ENCODE measurements around the gene MRPL40. TPM values are rescaled to one million over a fixed set of nuclear protein-coding genes. Genes with fewer than 3 reads are reported as not detected.

The MRPL40 gene
- total and polyA plus RNA-seq, 2 donors (not counting 1 experiment from before 2014, with no cell fraction given): 12.5 to 21.9 TPM

DNA sequence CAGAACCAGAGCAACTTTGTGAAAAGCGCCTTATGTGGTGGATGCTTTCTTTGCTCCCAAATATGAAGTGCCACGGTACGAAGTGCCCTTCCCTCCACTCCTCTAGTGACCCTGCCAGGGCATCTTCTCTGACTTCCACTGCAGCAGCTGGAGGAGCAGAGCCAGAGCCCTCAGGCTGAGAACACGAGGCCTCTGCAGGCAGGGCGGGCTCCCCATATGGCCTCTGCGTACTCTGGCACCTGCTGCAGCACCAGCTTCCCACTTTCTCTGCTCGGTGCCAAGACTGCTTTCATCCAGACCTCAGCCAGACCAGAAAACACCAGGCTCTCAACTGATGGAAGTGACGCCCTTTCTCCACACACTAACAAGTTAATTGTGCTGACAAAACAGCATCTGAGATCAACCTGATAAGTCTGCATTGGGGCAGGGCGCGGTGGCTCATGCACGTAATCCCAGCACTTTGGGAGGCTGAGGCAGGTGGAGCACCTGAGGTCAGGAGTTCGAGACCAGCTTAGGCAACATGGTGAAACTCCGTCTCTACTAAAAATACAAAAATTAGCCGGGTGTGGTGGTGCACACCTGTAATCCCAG is 33.9 kb downstream of the MRPL40 start:
- no peaks in the 10 kb centered on the region for H3K4me1 ChIP-seq (ENCODE audit: control insufficient read depth in 2 of 2, insufficient read depth in 2 of 2, low read length in 2 of 2)
- no peak for DNase-seq
- no peak overlapping the region for H3K4me3 Mint-ChIP-seq
- no peaks in the 10 kb centered on the region for H4K20me1 ChIP-seq (ENCODE audit: control insufficient read depth, insufficient read depth, low read length, poor library complexity, severe bottlenecking)
- H3K36me3 ChIP-seq (replicated peaks in 1 of 2; ENCODE audit: control extremely low read depth in 1 of 2, control insufficient read depth in 1 of 2, extremely low read depth in 1 of 2, insufficient read depth in 2 of 2, low read length in 1 of 2): peaks cover 3 to 71% of the 10 kb centered on the region in 2 experiments
- no peak overlapping the region for H3K4me2 ChIP-seq (replicated peaks; ENCODE audit: low read depth, low read length, poor library complexity, severe bottlenecking)
- intact Hi-C loops (cut with micrococcal nuclease): no loop called here
- H3K27ac ChIP-seq (ENCODE audit: low read length in 2 of 2): no peak overlapping the region
- no peaks in the 10 kb centered on the region for H3K27me3 Mint-ChIP-seq
- no peak for ATAC-seq (ENCODE audit: low read depth)
- 94% methylated on average over 12 of the region's 14 CpGs for WGBS (ENCODE audit: insufficient coverage)
- no peaks in the 10 kb centered on the region for H3K9me3 ChIP-seq (ENCODE audit: control extremely low read depth in 1 of 3, control insufficient read depth in 2 of 3, insufficient read depth in 1 of 3, low read length in 2 of 3)
- H3K9me3 Mint-ChIP-seq (ENCODE audit: insufficient read depth): no peaks in the 10 kb centered on the region
- no peak for TF ChIP-seq EZH2 (IDR thresholded peaks at IDR 0.05; ENCODE audit: borderline replicate concordance, insufficient read depth, low read depth, low read length, poor library complexity, severe bottlenecking)
- TF ChIP-seq, protein P1, sequence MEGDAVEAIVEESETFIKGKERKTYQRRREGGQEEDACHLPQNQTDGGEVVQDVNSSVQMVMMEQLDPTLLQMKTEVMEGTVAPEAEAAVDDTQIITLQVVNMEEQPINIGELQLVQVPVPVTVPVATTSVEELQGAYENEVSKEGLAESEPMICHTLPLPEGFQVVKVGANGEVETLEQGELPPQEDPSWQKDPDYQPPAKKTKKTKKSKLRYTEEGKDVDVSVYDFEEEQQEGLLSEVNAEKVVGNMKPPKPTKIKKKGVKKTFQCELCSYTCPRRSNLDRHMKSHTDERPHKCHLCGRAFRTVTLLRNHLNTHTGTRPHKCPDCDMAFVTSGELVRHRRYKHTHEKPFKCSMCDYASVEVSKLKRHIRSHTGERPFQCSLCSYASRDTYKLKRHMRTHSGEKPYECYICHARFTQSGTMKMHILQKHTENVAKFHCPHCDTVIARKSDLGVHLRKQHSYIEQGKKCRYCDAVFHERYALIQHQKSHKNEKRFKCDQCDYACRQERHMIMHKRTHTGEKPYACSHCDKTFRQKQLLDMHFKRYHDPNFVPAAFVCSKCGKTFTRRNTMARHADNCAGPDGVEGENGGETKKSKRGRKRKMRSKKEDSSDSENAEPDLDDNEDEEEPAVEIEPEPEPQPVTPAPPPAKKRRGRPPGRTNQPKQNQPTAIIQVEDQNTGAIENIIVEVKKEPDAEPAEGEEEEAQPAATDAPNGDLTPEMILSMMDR (IDR thresholded peaks at IDR 0.05): no peak
- no peak overlapping the region for H3K4me3 ChIP-seq (ENCODE audit: control extremely low read depth in 1 of 5, extremely low read depth in 1 of 5, insufficient read depth in 1 of 5, low read depth in 2 of 5, low read length in 4 of 5)
- H2AFZ ChIP-seq (ENCODE audit: insufficient read depth, low read depth, low read length, poor library complexity, severe bottlenecking): no peak overlapping the region
- H3K79me2 ChIP-seq (ENCODE audit: control insufficient read depth, insufficient read depth, low read length): peaks cover 15% of the 10 kb centered on the region
- H3K9ac ChIP-seq (ENCODE audit: low read length): no peak overlapping the region
- ChIA-PET POLR2A (no interaction called here), CTCF (interaction anchor here (0.9 to 1.4 kb wide), 2 partner anchors 8 to 14 kb away, joined by 3 read pairs; partner anchors contain the start of gene CDC45)
- no peak overlapping the region for H3K27ac Mint-ChIP-seq
- no peaks in the 10 kb centered on the region for H3K27me3 ChIP-seq (replicated peaks in 1 of 4; ENCODE audit: control extremely low read depth in 1 of 4, control insufficient read depth in 3 of 4, insufficient read depth in 4 of 4, low read length in 3 of 4)
- no peaks in the 10 kb centered on the region for H3K4me1 Mint-ChIP-seq

GRCh38 chr22:19466848-19467752 is 34.8 kb downstream of the MRPL40 start:
- Mint-ChIP-seq H3K27ac (no peak overlapping the region), H3K4me3 (no peak overlapping the region), H3K9me3 (ENCODE audit: insufficient read depth) (no peaks in the 10 kb centered on the region), H3K4me1 (no peaks in the 10 kb centered on the region), H3K27me3 (no peaks in the 10 kb centered on the region)
- ChIA-PET CTCF (interaction anchor here (0.9 to 1.2 kb wide), 2 partner anchors 8 to 13 kb away, joined by 3 read pairs; partner anchors contain the start of gene CDC45), POLR2A (no interaction called here)
- H3K27me3 ChIP-seq (replicated peaks in 1 of 4; ENCODE audit: control extremely low read depth in 1 of 4, control insufficient read depth in 3 of 4, insufficient read depth in 4 of 4, low read length in 3 of 4): no peaks in the 10 kb centered on the region
- H3K4me2 ChIP-seq (replicated peaks; ENCODE audit: low read depth, low read length, poor library complexity, severe bottlenecking): no peak overlapping the region
- ATAC-seq (ENCODE audit: low read depth) (no peak), DNase-seq (no peak)
- 100% methylated on average over 7 of the region's 9 CpGs for WGBS (ENCODE audit: insufficient coverage)
- H3K4me1 ChIP-seq (ENCODE audit: control insufficient read depth in 2 of 2, insufficient read depth in 2 of 2, low read length in 2 of 2): no peaks in the 10 kb centered on the region
- TF ChIP-seq EZH2 (IDR thresholded peaks at IDR 0.05; ENCODE audit: borderline replicate concordance, insufficient read depth, low read depth, low read length, poor library complexity, severe bottlenecking): no peak
- TF ChIP-seq, protein P1 (IDR thresholded peaks at IDR 0.05): no peak
- no peak overlapping the region for H3K27ac ChIP-seq (ENCODE audit: low read length in 2 of 2)
- H3K9me3 ChIP-seq (ENCODE audit: control extremely low read depth in 1 of 3, control insufficient read depth in 2 of 3, insufficient read depth in 1 of 3, low read length in 2 of 3): no peaks in the 10 kb centered on the region
- H3K9ac ChIP-seq (ENCODE audit: low read length): no peak overlapping the region
- H4K20me1 ChIP-seq (ENCODE audit: control insufficient read depth, insufficient read depth, low read length, poor library complexity, severe bottlenecking): no peaks in the 10 kb centered on the region
- no peak overlapping the region for H3K4me3 ChIP-seq (ENCODE audit: control extremely low read depth in 1 of 5, extremely low read depth in 1 of 5, insufficient read depth in 1 of 5, low read depth in 2 of 5, low read length in 4 of 5)
- intact Hi-C loops (cut with micrococcal nuclease): no loop called here
- peaks cover 17% of the 10 kb centered on the region for H3K79me2 ChIP-seq (ENCODE audit: control insufficient read depth, insufficient read depth, low read length)
- H2AFZ ChIP-seq (ENCODE audit: insufficient read depth, low read depth, low read length, poor library complexity, severe bottlenecking): no peak overlapping the region
- peaks cover 3 to 80% of the 10 kb centered on the region in 2 experiments for H3K36me3 ChIP-seq (replicated peaks in 1 of 2; ENCODE audit: control extremely low read depth in 1 of 2, control insufficient read depth in 1 of 2, extremely low read depth in 1 of 2, insufficient read depth in 2 of 2, low read length in 1 of 2)
